ENCODE measurements around the gene IL17B. TPM values are rescaled to one million over a fixed set of nuclear protein-coding genes. Genes with fewer than 3 reads are reported as not detected.

The IL17B gene
- total and polyA plus RNA-seq, 3 donors from 2014 or later: 4.7 to 12.4 (median 5.0) TPM

DNA sequence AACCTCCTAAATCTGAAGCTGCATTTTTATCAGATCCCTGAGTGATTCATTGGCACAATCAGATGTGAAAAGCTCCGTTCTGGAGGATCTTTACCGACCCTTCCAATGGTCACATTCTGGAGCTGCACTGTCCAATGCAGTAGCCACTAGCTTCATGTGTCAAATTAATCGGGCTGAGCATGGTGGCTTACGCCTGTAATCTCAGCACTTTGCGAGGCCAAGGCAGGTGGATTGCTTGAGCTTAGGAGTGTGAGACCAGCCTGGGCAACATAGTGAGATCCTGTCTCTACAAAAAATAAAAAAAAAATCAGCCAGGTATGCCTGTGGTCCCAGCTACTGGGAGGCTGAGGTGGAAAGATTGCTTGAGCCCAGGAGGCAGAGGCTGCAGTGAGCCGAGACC, 3.7 kb downstream of the IL17B start:
- H3K4me1 ChIP-seq: peaks cover 30% of the 10 kb centered on the region
- intact Hi-C loops (cut with DNase I; ENCODE audit: low total_unique reads): no loop called here

GRCh38 chr5:149374801-149375200, 4.3 kb downstream of the IL17B start:
- Histone ChIP-seq H3K9me3 (no peaks in the 10 kb centered on the region), H3K27me3 (no peaks in the 10 kb centered on the region), H3K27ac (no peak overlapping the region), H3K36me3 (ENCODE audit: low read depth, missing control alignments) (no peaks in the 10 kb centered on the region), H3K4me3 (no peak overlapping the region), H3K4me1 (peaks cover 26% of the 10 kb centered on the region)
- 74 to 80% methylated on average over 3 of the region's 3 CpGs for WGBS, 2 donors
- TF ChIP-seq, protein P1, sequence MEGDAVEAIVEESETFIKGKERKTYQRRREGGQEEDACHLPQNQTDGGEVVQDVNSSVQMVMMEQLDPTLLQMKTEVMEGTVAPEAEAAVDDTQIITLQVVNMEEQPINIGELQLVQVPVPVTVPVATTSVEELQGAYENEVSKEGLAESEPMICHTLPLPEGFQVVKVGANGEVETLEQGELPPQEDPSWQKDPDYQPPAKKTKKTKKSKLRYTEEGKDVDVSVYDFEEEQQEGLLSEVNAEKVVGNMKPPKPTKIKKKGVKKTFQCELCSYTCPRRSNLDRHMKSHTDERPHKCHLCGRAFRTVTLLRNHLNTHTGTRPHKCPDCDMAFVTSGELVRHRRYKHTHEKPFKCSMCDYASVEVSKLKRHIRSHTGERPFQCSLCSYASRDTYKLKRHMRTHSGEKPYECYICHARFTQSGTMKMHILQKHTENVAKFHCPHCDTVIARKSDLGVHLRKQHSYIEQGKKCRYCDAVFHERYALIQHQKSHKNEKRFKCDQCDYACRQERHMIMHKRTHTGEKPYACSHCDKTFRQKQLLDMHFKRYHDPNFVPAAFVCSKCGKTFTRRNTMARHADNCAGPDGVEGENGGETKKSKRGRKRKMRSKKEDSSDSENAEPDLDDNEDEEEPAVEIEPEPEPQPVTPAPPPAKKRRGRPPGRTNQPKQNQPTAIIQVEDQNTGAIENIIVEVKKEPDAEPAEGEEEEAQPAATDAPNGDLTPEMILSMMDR (IDR thresholded peaks at IDR 0.05): no peak
- TF ChIP-seq POLR2A (IDR thresholded peaks at IDR 0.05): no peak
- intact Hi-C loops (cut with DNase I; ENCODE audit: low total_unique reads): no loop called here
- DNase-seq: no peak

More for the DNA sequence above, 3.7 kb downstream of the IL17B start:
- no peak for TF ChIP-seq POLR2A (IDR thresholded peaks at IDR 0.05)
- TF ChIP-seq, protein P1 (IDR thresholded peaks at IDR 0.05): no peak
- no peaks in the 10 kb centered on the region for H3K36me3 ChIP-seq (ENCODE audit: low read depth, missing control alignments)
- no peaks in the 10 kb centered on the region for H3K27me3 ChIP-seq
- no peak overlapping the region for H3K4me3 ChIP-seq
- no peak for DNase-seq
- no peak overlapping the region for H3K27ac ChIP-seq
- H3K9me3 ChIP-seq: no peaks in the 10 kb centered on the region
- 90 to 91% methylated on average over 6 of the region's 6 CpGs for WGBS, 2 donors

GRCh38 chr5:149374303-149374702, 4.8 kb downstream of the IL17B start:
- Histone ChIP-seq H3K9me3 (no peaks in the 10 kb centered on the region), H3K27me3 (no peaks in the 10 kb centered on the region), H3K4me3 (no peak overlapping the region), H3K36me3 (ENCODE audit: low read depth, missing control alignments) (no peaks in the 10 kb centered on the region), H3K4me1 (peaks cover 21% of the 10 kb centered on the region), H3K27ac (no peak overlapping the region)
- DNase-seq: no peak
- TF ChIP-seq, protein P1 (IDR thresholded peaks at IDR 0.05): no peak
- TF ChIP-seq POLR2A (IDR thresholded peaks at IDR 0.05): no peak
- 89 to 91% methylated on average over 13 to 20 of the region's 20 CpGs for WGBS, 2 donors
- intact Hi-C loops (cut with DNase I; ENCODE audit: low total_unique reads): no loop called here

GRCh38 chr5:149372932-149373331, 6.2 kb downstream of the IL17B start:
- 84 to 98% methylated on average over 3 of the region's 3 CpGs for WGBS, 2 donors

More at GRCh38 chr5:149372932-149373331, 6.2 kb downstream of the IL17B start:
- Histone ChIP-seq H3K4me1 (peaks cover 7% of the 10 kb centered on the region), H3K27ac (no peak overlapping the region), H3K36me3 (ENCODE audit: low read depth, missing control alignments) (no peaks in the 10 kb centered on the region), H3K9me3 (no peaks in the 10 kb centered on the region), H3K27me3 (no peaks in the 10 kb centered on the region), H3K4me3 (no peak overlapping the region)
- peak; percentile 1 for DNase-seq
- intact Hi-C loops (cut with DNase I; ENCODE audit: low total_unique reads): no loop called here
- TF ChIP-seq POLR2A (IDR thresholded peaks at IDR 0.05): no peak
- TF ChIP-seq, protein P1 (IDR thresholded peaks at IDR 0.05): no peak
